IMR-90 (cell line): Measurements from ENCODE around the gene DPCD. TPM values are rescaled to one million over a fixed set of nuclear protein-coding genes. Genes with fewer than 3 reads are reported as not detected.

ENCODE experiments used
- ATAC-seq: fragments of 200-7000 bp; cut with Tn5 transposase; 2 replicates; pipeline ENCODE4 v1.9.1; 2020; ENCODE audit warnings: low read depth, mild to moderate bottlenecking, moderate library complexity
- BruUV-seq: library from RNA; stranded (reverse); fragments of 400-500 nt; replicated peaks from 2 replicates; lab custom pipeline; 2021; lab: Mats Ljungman, UMichigan
- CTCF ChIA-PET: fragments of 300-600 bp; formaldehyde crosslinking; extraction: SDS; loops from one replicate; lab custom pipeline; 2021; ENCODE audit warnings: antibody characterized with exemption; lab: Yijun Ruan, JAX
- POLR2A ChIA-PET: fragments of 300-600 bp; sonication (Branson Sonifier 250); formaldehyde crosslinking; loops from one replicate; lab custom pipeline; 2022; ENCODE audit warnings: antibody characterized with exemption; ENCODE audit not compliant: unreplicated experiment; lab: Charles Lee
- DNase-seq: peaks from one replicate; pipeline ENCODE4 v3.0.0; 2013
- H2AFZ ChIP-seq: replicated peaks from 2 replicates; pipeline ENCODE3; 2013; ENCODE audit warnings: low read length, mild to moderate bottlenecking; ENCODE audit not compliant: poor library complexity
- H2AK5ac ChIP-seq: 2 replicates; pipeline ENCODE4 v1.6.1; 2013; ENCODE audit warnings: low read depth, low read length, inconsistent platforms
- H2AK9ac ChIP-seq: replicated peaks from 2 replicates; pipeline ENCODE3; 2013; ENCODE audit warnings: mild to moderate bottlenecking, low read depth, low read length, moderate library complexity; ENCODE audit not compliant: poor library complexity
- H2BK120ac ChIP-seq: 2 replicates; pipeline ENCODE4 v1.6.1; 2013; ENCODE audit warnings: low read depth, low read length, inconsistent platforms
- H2BK15ac ChIP-seq: 3 replicates; pipeline ENCODE4 v1.6.1; 2013; ENCODE audit warnings: low read depth, low read length, inconsistent platforms
- H2BK20ac ChIP-seq: 2 replicates; pipeline ENCODE4 v1.6.1; 2013; ENCODE audit warnings: low read depth, mild to moderate bottlenecking, inconsistent platforms, low read length, moderate library complexity
- H2BK5ac ChIP-seq: 2 replicates; pipeline ENCODE4 v1.6.1; 2013; ENCODE audit warnings: mild to moderate bottlenecking, low read depth, low read length, inconsistent platforms; ENCODE audit not compliant: poor library complexity, severe bottlenecking
- H3K14ac ChIP-seq: replicated peaks from 2 replicates; pipeline ENCODE4 v1.6.1; 2013; ENCODE audit warnings: low read depth, low read length, inconsistent platforms
- H3K18ac ChIP-seq: 2 replicates; pipeline ENCODE4 v1.6.1; 2013; ENCODE audit warnings: low read depth, low read length, control low read depth
- H3K23ac ChIP-seq: 2 replicates; pipeline ENCODE4 v1.6.1; 2013; ENCODE audit warnings: low read depth, low read length, inconsistent platforms
- H3K27ac ChIP-seq: 2 replicates; pipeline ENCODE4 v1.5.1; 2013; ENCODE audit warnings: mild to moderate bottlenecking, control low read depth, low read length; ENCODE audit not compliant: insufficient read depth
- H3K27me3 ChIP-seq: 2 replicates; pipeline ENCODE4 v1.6.1; 2013; ENCODE audit warnings: low read length; ENCODE audit not compliant: control insufficient read depth, insufficient read depth
- H3K36me3 ChIP-seq: 2 replicates; pipeline ENCODE4 v1.6.1; 2013; ENCODE audit warnings: low read length, mixed read lengths; ENCODE audit not compliant: control insufficient read depth, insufficient read depth
- H3K4ac ChIP-seq: 2 replicates; pipeline ENCODE4 v1.6.1; 2013; ENCODE audit warnings: low read depth, low read length, inconsistent platforms
- H3K4me1 ChIP-seq: 2 replicates; pipeline ENCODE4 v1.6.1; 2013; ENCODE audit warnings: low read length, mixed read lengths; ENCODE audit not compliant: control insufficient read depth, insufficient read depth
- H3K4me2 ChIP-seq: 2 replicates; pipeline ENCODE4 v1.6.1; 2013; ENCODE audit warnings: low read depth, mild to moderate bottlenecking, control low read depth, low read length, moderate library complexity
- H3K4me3 ChIP-seq: 2 replicates; pipeline ENCODE4 v1.5.1; 2013; ENCODE audit warnings: low read depth, mild to moderate bottlenecking, control low read depth, low read length, moderate library complexity; ENCODE audit not compliant: insufficient read depth
- H3K56ac ChIP-seq: 2 replicates; pipeline ENCODE4 v1.6.1; 2013; ENCODE audit warnings: low read length, inconsistent platforms; ENCODE audit not compliant: insufficient read depth; ENCODE audit errors: extremely low read depth
- H3K79me1 ChIP-seq, 2 experiments: 2 replicates each; pipeline ENCODE4 v1.6.1; 2013; ENCODE audit warnings: low read length in 2 of 2, inconsistent platforms in 1 of 2, low read depth in 1 of 2
- H3K9ac ChIP-seq: 2 replicates; pipeline ENCODE4 v1.6.1; 2013; ENCODE audit warnings: low read depth, low read length, control low read depth
- H3K9me1 ChIP-seq: 2 replicates; pipeline ENCODE4 v1.6.1; 2013; ENCODE audit warnings: low read length, inconsistent platforms; ENCODE audit not compliant: insufficient read depth
- H3K9me3 ChIP-seq: 2 replicates; pipeline ENCODE4 v1.6.1; 2013; ENCODE audit warnings: low read length; ENCODE audit not compliant: control insufficient read depth, insufficient read depth
- H4K20me1 ChIP-seq: 2 replicates; pipeline ENCODE4 v1.6.1; 2013; ENCODE audit warnings: low read length, inconsistent platforms; ENCODE audit not compliant: insufficient read depth
- H4K5ac ChIP-seq: 2 replicates; pipeline ENCODE4 v1.6.1; 2013; ENCODE audit warnings: mild to moderate bottlenecking, low read depth, low read length, control low read depth
- H4K8ac ChIP-seq, 2 experiments: 2 replicates each; pipeline ENCODE4 v1.6.1; 2013; ENCODE audit warnings: low read depth in 2 of 2, low read length in 2 of 2, control low read depth in 1 of 2, inconsistent platforms in 1 of 2
- H4K91ac ChIP-seq: 2 replicates; pipeline ENCODE4 v1.6.1; 2013; ENCODE audit warnings: low read depth, low read length, inconsistent platforms; ENCODE audit not compliant: insufficient read depth
- BHLHE40 ChIP-seq: fragments of 150-350 bp; IDR thresholded peaks from 2 replicates; pipeline ENCODE4 v1.6.1; 2016; ENCODE audit warnings: mild to moderate bottlenecking, low read depth, low read length
- CEBPB ChIP-seq: IDR thresholded peaks from 2 replicates; pipeline ENCODE4 v1.6.1; 2012; ENCODE audit warnings: low read depth, low read length, improper control_type of control experiment
- CHD1 ChIP-seq: IDR thresholded peaks from 2 replicates; pipeline ENCODE4 v1.6.1; 2012; ENCODE audit warnings: low read depth, low read length, improper control_type of control experiment
- CTCF ChIP-seq: conservative IDR thresholded peaks from 2 replicates; pipeline ENCODE4 v1.5.1; 2012; ENCODE audit warnings: mild to moderate bottlenecking, low read depth, low read length, improper control_type of control experiment
- ELK1 ChIP-seq: fragments of 150-350 bp; IDR thresholded peaks from 2 replicates; pipeline ENCODE4 v1.6.1; 2016; ENCODE audit warnings: low read depth, mild to moderate bottlenecking, low read length, moderate library complexity, borderline replicate concordance
- FOS ChIP-seq: fragments of 150-350 bp; IDR thresholded peaks from 2 replicates; pipeline ENCODE4 v1.6.1; 2016; ENCODE audit warnings: low read depth, low read length
- MAFK ChIP-seq: IDR thresholded peaks from 2 replicates; pipeline ENCODE4 v1.6.1; 2012; ENCODE audit warnings: low read depth, low read length, improper control_type of control experiment
- MAZ ChIP-seq: IDR thresholded peaks from 2 replicates; pipeline ENCODE4 v1.6.1; 2012; ENCODE audit warnings: low read depth, mild to moderate bottlenecking, low read length, improper control_type of control experiment, moderate library complexity, borderline replicate concordance
- MXI1 ChIP-seq: IDR thresholded peaks from 2 replicates; pipeline ENCODE4 v1.6.1; 2012; ENCODE audit warnings: low read depth, mild to moderate bottlenecking, low read length, moderate library complexity, borderline replicate concordance
- NFE2L2 ChIP-seq: fragments of 150-350 bp; IDR thresholded peaks from 2 replicates; pipeline ENCODE4 v1.6.1; 2016; ENCODE audit warnings: low read depth, mild to moderate bottlenecking, low read length
- POLR2A ChIP-seq: IDR thresholded peaks from 2 replicates; pipeline ENCODE4 v1.6.1; 2012; ENCODE audit warnings: mild to moderate bottlenecking, low read depth, low read length
- RAD21 ChIP-seq: IDR thresholded peaks from 2 replicates; pipeline ENCODE4 v1.6.1; 2012; ENCODE audit warnings: low read length, improper control_type of control experiment
- RCOR1 ChIP-seq: IDR thresholded peaks from 2 replicates; pipeline ENCODE4 v1.6.1; 2012; ENCODE audit warnings: mild to moderate bottlenecking, low read length, improper control_type of control experiment; ENCODE audit not compliant: insufficient replicate concordance
- RFX5 ChIP-seq: IDR thresholded peaks from 2 replicates; pipeline ENCODE4 v1.8.0; 2012; ENCODE audit warnings: low read depth, mild to moderate bottlenecking, low read length, moderate library complexity
- SMC3 ChIP-seq: fragments of 150-350 bp; IDR thresholded peaks from 2 replicates; pipeline ENCODE4 v1.6.1; 2016; ENCODE audit warnings: low read depth, mild to moderate bottlenecking, antibody characterized with exemption, low read length, moderate library complexity
- USF2 ChIP-seq: fragments of 150-350 bp; IDR thresholded peaks from 2 replicates; pipeline ENCODE4 v1.6.1; 2017; ENCODE audit warnings: mild to moderate bottlenecking, antibody characterized with exemption, low read length, low read depth
- WGBS, 2 experiments: methylation state at CpG; one replicate each; pipeline versions ENCODE4 v1.1.5 to v1.1.7; 2013; ENCODE audit warnings: missing lambda C conversion rate in 2 of 2; ENCODE audit not compliant: insufficient read length in 1 of 2; ENCODE audit errors: extremely low coverage in 2 of 2; 5-methylcytosine and 5-hydroxymethylcytosine counted together
- dilution Hi-C: fragments of 300-500 bp; cut with HindIII; formaldehyde crosslinking; loops from one replicate; pipeline ENCODE4 v1.14.3; 2018; ENCODE audit warnings: low sequenced_read_pairs; ENCODE audit not compliant: unreplicated experiment
- in situ Hi-C: fragments of 300-500 bp; cut with MboI; formaldehyde crosslinking; loops from 3 replicates; pipeline ENCODE4 v1.14.3; 2019; ENCODE audit warnings: low sequenced_read_pairs, inconsistent platforms, mixed read lengths
- intact Hi-C: fragments of 100-400 bp; cut with micrococcal nuclease; formaldehyde crosslinking; loops from 2 replicates; pipeline ENCODE4 v1.10.0; 2022
- polyA plus RNA-seq, 3 experiments: library from polyadenylated mRNA; depleted of rRNA; stranded (reverse); fragments of >200 nt; gene quantifications; 2 replicates each; pipeline ENCODE4 v1.2.3, GENCODE V29; 2012; ENCODE audit warnings: low replicate concordance in 1 of 3
- total RNA-seq: library from RNA; depleted of rRNA; stranded (reverse); fragments of >200 nt; gene quantifications from 2 replicates; pipeline ENCODE4 v1.2.3, GENCODE V29; 2012

The DPCD gene
- total and polyA plus RNA-seq, 2 of the 4 experiments (the other 2 are of a cell fraction): 59.1 to 73.7 TPM

- DNase-seq (no peak), ATAC-seq (no peak)
- H3K4me1 ChIP-seq: peaks cover 2% of the 10 kb centered on the region; the same call in 1 of the 2 replicates
- in situ Hi-C loops (no loop called here), intact Hi-C loops (no loop called here), dilution Hi-C loops (no loop called here)
- 48% methylated on average over 2 of the region's 5 CpGs; no CpG with 5 or more reads in 1 of the 2 experiments for WGBS, 2 experiments
- H2BK5ac ChIP-seq: no peak overlapping the region
- H3K79me1 ChIP-seq: no peaks in the 10 kb centered on the region
- H3K4me2 ChIP-seq: no peak overlapping the region
- H3K9me1 ChIP-seq: peaks cover 8% of the 10 kb centered on the region
- no peaks in the 10 kb centered on the region for H3K9me3 ChIP-seq
- no peak overlapping the region for H2BK15ac ChIP-seq
- no peak overlapping the region for H4K5ac ChIP-seq
- no peak overlapping the region for H2AK9ac ChIP-seq
- H3K4ac ChIP-seq: no peak overlapping the region
- no peak for TF ChIP-seq MAFK
- no peak for TF ChIP-seq RCOR1
- TF ChIP-seq SMC3: no peak
- TF ChIP-seq USF2: no peak
- TF ChIP-seq RFX5: no peak
- no peak for TF ChIP-seq CHD1
- TF ChIP-seq MAZ: no peak
- no peak for TF ChIP-seq RAD21
- TF ChIP-seq ELK1: no peak
- TF ChIP-seq NFE2L2: no peak
- no peak for TF ChIP-seq BHLHE40
- TF ChIP-seq CTCF: no peak
- TF ChIP-seq MXI1: no peak
- TF ChIP-seq FOS: no peak
- no peak for TF ChIP-seq CEBPB
- TF ChIP-seq POLR2A: no peak
- ChIA-PET CTCF (no interaction called here), POLR2A (no interaction called here)
- no peak overlapping the region for H3K23ac ChIP-seq
- H2BK20ac ChIP-seq: no peak overlapping the region
- no peak overlapping the region for H3K18ac ChIP-seq
- no peak overlapping the region for H3K4me3 ChIP-seq
- peaks cover 21% of the 10 kb centered on the region for H3K27me3 ChIP-seq
- BruUV-seq: no TSS peak
- peak overlapping the region; percentile 21 for H2AFZ ChIP-seq
- H3K27ac ChIP-seq: no peak overlapping the region
- no peak overlapping the region for H4K8ac ChIP-seq
- H4K91ac ChIP-seq: no peak overlapping the region
- H2BK120ac ChIP-seq: no peak overlapping the region
- no peaks in the 10 kb centered on the region for H4K20me1 ChIP-seq
- H3K9ac ChIP-seq: no peak overlapping the region
- no peak overlapping the region for H2AK5ac ChIP-seq
- no peak overlapping the region for H3K14ac ChIP-seq
- H3K56ac ChIP-seq: no peak overlapping the region
- H3K36me3 ChIP-seq: no peaks in the 10 kb centered on the region
Observed at GRCh38 chr10:101562231-101562630, 25.9 kb upstream of the DPCD start.
